Hepatocyte (in vitro differentiated cells): ENCODE data around the gene WIF1. TPM values are rescaled to one million over a fixed set of nuclear protein-coding genes. Genes with fewer than 3 reads are reported as not detected.

Source experiments
- DNase-seq: peaks from one replicate; pipeline ENCODE4 v3.0.0-alpha.2; 2016; ENCODE audit warnings: low spot score
- H2AFZ ChIP-seq: fragments of 200-600 bp; sonication (generic); 2 replicates; pipeline ENCODE4 v1.6.0; 2016; ENCODE audit warnings: antibody characterized with exemption, mild to moderate bottlenecking
- H3K27ac ChIP-seq: fragments of 200-600 bp; sonication (generic); 2 replicates; pipeline ENCODE4 v1.5.1; 2016; ENCODE audit warnings: mild to moderate bottlenecking
- H3K27me3 ChIP-seq: fragments of 200-600 bp; sonication (generic); 2 replicates; pipeline ENCODE4 v1.6.1; 2016
- H3K36me3 ChIP-seq: fragments of 200-600 bp; sonication (generic); replicated peaks from 2 replicates; pipeline ENCODE4 v1.5.1; 2016; ENCODE audit warnings: low read depth; ENCODE audit not compliant: insufficient read depth
- H3K4me1 ChIP-seq: fragments of 200-600 bp; sonication (generic); 2 replicates; pipeline ENCODE4 v1.5.1; 2016; ENCODE audit warnings: mild to moderate bottlenecking, moderate library complexity; ENCODE audit not compliant: insufficient read depth
- H3K4me2 ChIP-seq: fragments of 200-600 bp; sonication (generic); 2 replicates; pipeline ENCODE4 v1.6.0; 2016
- H3K4me3 ChIP-seq: fragments of 200-600 bp; sonication (generic); 2 replicates; pipeline ENCODE4 v1.5.1; 2016; ENCODE audit warnings: mild to moderate bottlenecking
- H3K79me2 ChIP-seq: fragments of 200-600 bp; sonication (generic); 2 replicates; pipeline ENCODE4 v1.6.0; 2017; ENCODE audit warnings: mild to moderate bottlenecking
- H3K9me2 ChIP-seq: fragments of 200-600 bp; sonication (generic); replicated peaks from 2 replicates; pipeline ENCODE4 v1.6.0; 2017; ENCODE audit warnings: mild to moderate bottlenecking; ENCODE audit not compliant: insufficient read depth
- H3K9me3 ChIP-seq: fragments of 200-600 bp; sonication (generic); 2 replicates; pipeline ENCODE4 v1.5.1; 2016; ENCODE audit warnings: low read depth, mild to moderate bottlenecking
- H4K20me1 ChIP-seq: fragments of 200-600 bp; sonication (generic); 2 replicates; pipeline ENCODE4 v1.6.0; 2016; ENCODE audit warnings: mild to moderate bottlenecking; ENCODE audit not compliant: insufficient read depth, poor library complexity, severe bottlenecking
- EZH2 ChIP-seq: fragments of 200-600 bp; sonication (generic); IDR thresholded peaks from 2 replicates; pipeline ENCODE4 v1.6.1; 2016; ENCODE audit warnings: antibody characterized with exemption, mild to moderate bottlenecking, borderline replicate concordance
- EZH2phosphoT487 ChIP-seq: fragments of 200-600 bp; sonication (generic); IDR thresholded peaks from one replicate; pipeline ENCODE4 v1.6.1; 2018; ENCODE audit warnings: antibody characterized with exemption, mild to moderate bottlenecking, low read depth, moderate library complexity; ENCODE audit not compliant: unreplicated experiment, severe bottlenecking
- whole genome bisulfite sequencing: methylation state at CpG from one replicate; pipeline ENCODE4 v1.1.6; 2016; ENCODE audit warnings: low lambda C conversion rate; ENCODE audit errors: missing lambda C conversion rate; 5-methylcytosine and 5-hydroxymethylcytosine counted together
- polyA plus RNA-seq: library from polyadenylated mRNA; unstranded; fragments of >200 nt; fragmentation: Nextera tagmentation; extraction: Ambion mirVana; gene quantifications from 2 replicates; pipeline ENCODE4 v1.2.1, GENCODE V29; 2016
- total RNA-seq: library from RNA; depleted of rRNA; stranded (reverse); fragments of >200 nt; gene quantifications from 2 replicates; pipeline ENCODE4 v1.2.3, GENCODE V29; 2014
- TF ChIP-seq, protein P1 (sequence below): fragments of 200-600 bp; sonication (generic); IDR thresholded peaks from 2 replicates; pipeline ENCODE4 v1.5.1; 2016; ENCODE audit warnings: antibody characterized with exemption, mild to moderate bottlenecking; ENCODE audit not compliant: poor library complexity

Gene WIF1
- total and polyA plus RNA-seq, 2 experiments from 2014 or later, result 2.2 to 5.5 TPM

DNA sequence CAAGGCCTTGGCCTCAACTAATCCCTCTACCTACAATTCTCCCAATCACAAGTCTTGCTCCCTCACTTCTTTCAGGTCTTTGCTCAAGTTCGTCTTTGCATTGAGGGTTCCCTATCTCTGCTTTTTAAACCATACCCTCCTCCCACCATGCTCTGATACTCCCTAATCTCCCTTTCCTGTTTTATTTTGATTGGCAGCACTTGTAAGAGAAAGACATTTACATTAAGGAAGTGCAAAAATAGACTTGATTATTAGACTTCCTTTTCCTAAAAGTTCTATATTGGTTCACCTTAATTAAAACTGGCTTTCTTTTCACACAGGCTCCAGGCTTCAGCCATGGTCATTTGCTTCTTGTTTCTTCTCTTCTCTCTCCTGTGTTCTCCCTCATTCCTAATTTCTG lies 18.3 kb upstream of the WIF1 start:
- Histone ChIP-seq H3K9me3 (peaks cover 7% of the 10 kb centered on the region), H3K4me2 (no peak overlapping the region), H3K36me3 (no peaks in the 10 kb centered on the region), H3K79me2 (no peaks in the 10 kb centered on the region), H3K4me3 (no peak overlapping the region), H2AFZ (no peak overlapping the region), H3K9me2 (no peaks in the 10 kb centered on the region), H3K27ac (no peak overlapping the region), H3K4me1 (no peaks in the 10 kb centered on the region), H3K27me3 (no peaks in the 10 kb centered on the region), H4K20me1 (no peaks in the 10 kb centered on the region)
- 81% methylated on average over 1 of the region's 1 CpG for WGBS
- no peak for DNase-seq
- TF ChIP-seq EZH2, result no peak

DNA sequence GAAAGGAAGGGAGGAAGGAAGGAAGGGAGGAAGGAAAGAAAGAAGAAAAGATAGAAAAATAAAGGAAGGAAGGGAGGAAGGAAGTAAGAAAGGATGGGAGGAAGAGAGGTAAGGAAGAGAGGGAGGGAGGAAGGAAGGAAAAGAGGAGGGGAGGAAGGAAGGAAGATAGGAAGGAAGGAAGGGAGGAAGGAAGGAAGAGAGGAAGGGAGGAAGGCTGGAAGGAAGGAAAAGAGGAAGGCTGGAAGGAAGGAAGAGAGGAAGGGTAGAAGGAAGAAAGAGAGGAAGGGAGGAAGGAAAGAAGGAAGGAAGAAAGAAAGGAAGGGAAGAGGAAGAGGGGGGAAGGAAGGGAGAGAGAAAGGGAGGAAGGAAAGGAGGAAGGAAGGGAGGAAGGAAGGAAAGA lies 12.8 kb upstream of the WIF1 start:
- no peaks in the 10 kb centered on the region for H3K79me2 ChIP-seq
- H4K20me1 ChIP-seq, result no peaks in the 10 kb centered on the region
- H3K27ac ChIP-seq, result no peak overlapping the region
- H3K4me2 ChIP-seq, result no peak overlapping the region
- no peaks in the 10 kb centered on the region for H3K9me2 ChIP-seq
- no peak overlapping the region for H3K4me3 ChIP-seq
- H3K4me1 ChIP-seq, result no peaks in the 10 kb centered on the region
- DNase-seq, result no peak
- H3K36me3 ChIP-seq, result no peaks in the 10 kb centered on the region
- H2AFZ ChIP-seq, result no peak overlapping the region
- TF ChIP-seq, protein P1, sequence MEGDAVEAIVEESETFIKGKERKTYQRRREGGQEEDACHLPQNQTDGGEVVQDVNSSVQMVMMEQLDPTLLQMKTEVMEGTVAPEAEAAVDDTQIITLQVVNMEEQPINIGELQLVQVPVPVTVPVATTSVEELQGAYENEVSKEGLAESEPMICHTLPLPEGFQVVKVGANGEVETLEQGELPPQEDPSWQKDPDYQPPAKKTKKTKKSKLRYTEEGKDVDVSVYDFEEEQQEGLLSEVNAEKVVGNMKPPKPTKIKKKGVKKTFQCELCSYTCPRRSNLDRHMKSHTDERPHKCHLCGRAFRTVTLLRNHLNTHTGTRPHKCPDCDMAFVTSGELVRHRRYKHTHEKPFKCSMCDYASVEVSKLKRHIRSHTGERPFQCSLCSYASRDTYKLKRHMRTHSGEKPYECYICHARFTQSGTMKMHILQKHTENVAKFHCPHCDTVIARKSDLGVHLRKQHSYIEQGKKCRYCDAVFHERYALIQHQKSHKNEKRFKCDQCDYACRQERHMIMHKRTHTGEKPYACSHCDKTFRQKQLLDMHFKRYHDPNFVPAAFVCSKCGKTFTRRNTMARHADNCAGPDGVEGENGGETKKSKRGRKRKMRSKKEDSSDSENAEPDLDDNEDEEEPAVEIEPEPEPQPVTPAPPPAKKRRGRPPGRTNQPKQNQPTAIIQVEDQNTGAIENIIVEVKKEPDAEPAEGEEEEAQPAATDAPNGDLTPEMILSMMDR, result no peak
- TF ChIP-seq EZH2phosphoT487, result no peak
- no peak for TF ChIP-seq EZH2
- peaks cover 14% of the 10 kb centered on the region for H3K27me3 ChIP-seq
- H3K9me3 ChIP-seq, result peaks cover 7% of the 10 kb centered on the region

DNA sequence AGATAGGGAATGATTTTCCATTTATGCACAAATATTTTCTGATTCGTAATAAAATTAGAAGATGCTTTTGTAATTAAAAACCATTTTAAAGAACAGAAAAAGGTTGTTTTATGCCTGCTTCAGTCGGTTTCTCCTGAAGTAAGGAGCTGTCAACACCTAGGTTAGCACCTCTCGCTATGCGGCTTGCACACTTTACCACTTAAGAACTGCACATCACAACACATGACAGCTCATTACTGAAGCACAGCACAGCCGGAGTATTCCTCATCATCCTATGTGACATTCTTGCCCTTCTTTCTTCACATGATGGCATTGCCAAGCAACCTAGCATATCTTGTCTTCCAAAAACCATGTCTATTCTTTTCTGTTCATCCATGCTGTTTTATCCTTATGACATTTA lies 5.4 kb upstream of the WIF1 start:
- Histone ChIP-seq H2AFZ (no peak overlapping the region), H3K4me3 (no peak overlapping the region), H3K9me3 (no peaks in the 10 kb centered on the region), H3K27ac (no peak overlapping the region), H3K79me2 (no peaks in the 10 kb centered on the region), H3K4me2 (no peak overlapping the region), H3K27me3 (peaks cover 29% of the 10 kb centered on the region), H3K36me3 (no peaks in the 10 kb centered on the region), H3K9me2 (no peaks in the 10 kb centered on the region), H3K4me1 (no peaks in the 10 kb centered on the region), H4K20me1 (no peaks in the 10 kb centered on the region)
- no peak for DNase-seq
- WGBS, result 75% methylated on average over 5 of the region's 5 CpGs
- TF ChIP-seq EZH2 (no peak), EZH2phosphoT487 (no peak)
- TF ChIP-seq, protein P1, result no peak

DNA sequence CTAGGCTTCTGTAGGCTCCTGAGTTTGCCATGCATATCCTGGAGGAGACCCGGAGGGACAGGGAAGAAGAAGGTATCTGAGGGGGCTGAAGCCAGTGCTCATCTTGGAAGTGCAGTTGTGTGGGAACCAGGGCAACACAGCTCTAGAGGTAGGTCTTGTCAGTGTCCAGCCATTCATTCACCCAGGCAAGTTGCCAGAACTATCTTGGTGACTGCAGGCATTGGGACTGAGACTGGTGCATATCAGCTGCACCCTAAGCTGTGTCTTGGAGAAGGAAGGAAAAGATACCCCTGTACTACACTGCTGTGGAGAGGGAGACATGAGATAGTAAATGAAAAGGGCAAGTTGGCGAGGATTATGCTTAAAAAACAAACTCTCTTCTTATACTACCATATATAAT lies 4.9 kb upstream of the WIF1 start:
- TF ChIP-seq, protein P1, result no peak
- TF ChIP-seq EZH2 (no peak), EZH2phosphoT487 (no peak)
- H3K36me3 ChIP-seq, result no peaks in the 10 kb centered on the region
- WGBS, result 85% methylated on average over 2 of the region's 2 CpGs
- peaks cover 34% of the 10 kb centered on the region for H3K27me3 ChIP-seq
- no peak overlapping the region for H2AFZ ChIP-seq
- H3K27ac ChIP-seq, result no peak overlapping the region
- no peaks in the 10 kb centered on the region for H4K20me1 ChIP-seq
- H3K4me1 ChIP-seq, result no peaks in the 10 kb centered on the region
- H3K9me2 ChIP-seq, result no peaks in the 10 kb centered on the region
- no peaks in the 10 kb centered on the region for H3K79me2 ChIP-seq
- H3K4me3 ChIP-seq, result no peak overlapping the region
- DNase-seq, result no peak
- H3K9me3 ChIP-seq, result no peaks in the 10 kb centered on the region
- H3K4me2 ChIP-seq, result no peak overlapping the region
